Embryonic facial prominence (tissue), 1 donor: ENCODE results near the gene CAMSAP2.

Experiments used
- DNase-seq: peaks from one replicate; pipeline ENCODE4 v3.0.0-alpha.2; 2016; ENCODE audit errors: extremely low spot score

CAMSAP2 gene

GRCh38 chr1:200849430-200849829 is 110.7 kb downstream of the CAMSAP2 start:
- DNase-seq: no peak

- DNase-seq: no peak
These were observed 111.9 kb downstream of the CAMSAP2 start for GRCh38 chr1:200850554-200850953.

- DNase-seq: no peak
These were observed 118.1 kb downstream of the CAMSAP2 start for GRCh38 chr1:200856716-200857357.

GRCh38 chr1:200857804-200858203 is 119.1 kb downstream of the CAMSAP2 start:
- no peak for DNase-seq

GRCh38 chr1:200861937-200862647 is 123.4 kb downstream of the CAMSAP2 start:
- DNase-seq: no peak

- DNase-seq: no peak
These were observed 124.2 kb downstream of the CAMSAP2 start for GRCh38 chr1:200862713-200863415.

- DNase-seq: no peak
These were observed 127.4 kb downstream of the CAMSAP2 start for GRCh38 chr1:200866116-200866515.

GRCh38 chr1:200866521-200866920 is 127.8 kb downstream of the CAMSAP2 start:
- DNase-seq: no peak

GRCh38 chr1:200867018-200867811 is 128.5 kb downstream of the CAMSAP2 start:
- no peak for DNase-seq

GRCh38 chr1:200869376-200869752 is 130.7 kb downstream of the CAMSAP2 start:
- no peak for DNase-seq

- no peak for DNase-seq
These were observed 131.2 kb downstream of the CAMSAP2 start for GRCh38 chr1:200869753-200870391.

- no peak for DNase-seq
These were observed 133.9 kb downstream of the CAMSAP2 start, which contains the start of gene GPR25 for GRCh38 chr1:200872446-200873115. TSS of gene GPR25 (plus strand) at chr1:200872981. CDS start at chr1:200873038, 57 bp downstream.

GRCh38 chr1:200873116-200873670 is 134.5 kb downstream of the CAMSAP2 start:
- DNase-seq: no peak

GRCh38 chr1:200873671-200874397 is 135.1 kb downstream of the CAMSAP2 start:
- no peak for DNase-seq

- no peak for DNase-seq
These were observed 136.0 kb downstream of the CAMSAP2 start for GRCh38 chr1:200874694-200875093.

GRCh38 chr1:200875416-200875815 is 136.7 kb downstream of the CAMSAP2 start:
- no peak for DNase-seq

- no peak for DNase-seq
These were observed 138.3 kb downstream of the CAMSAP2 start for GRCh38 chr1:200877010-200877409.

- no peak for DNase-seq
These were observed 139.3 kb downstream of the CAMSAP2 start for GRCh38 chr1:200877839-200878551.

- DNase-seq: no peak
These were observed 141.5 kb downstream of the CAMSAP2 start for GRCh38 chr1:200880212-200880611.
